Measurements from ENCODE around the gene HSD17B4.
"Not testable (repeated sequence)": the region's sequence is repeated elsewhere in the genome, so short reads cannot be mapped to it uniquely, and the experiment has no call there.

Gene HSD17B4

DNA sequence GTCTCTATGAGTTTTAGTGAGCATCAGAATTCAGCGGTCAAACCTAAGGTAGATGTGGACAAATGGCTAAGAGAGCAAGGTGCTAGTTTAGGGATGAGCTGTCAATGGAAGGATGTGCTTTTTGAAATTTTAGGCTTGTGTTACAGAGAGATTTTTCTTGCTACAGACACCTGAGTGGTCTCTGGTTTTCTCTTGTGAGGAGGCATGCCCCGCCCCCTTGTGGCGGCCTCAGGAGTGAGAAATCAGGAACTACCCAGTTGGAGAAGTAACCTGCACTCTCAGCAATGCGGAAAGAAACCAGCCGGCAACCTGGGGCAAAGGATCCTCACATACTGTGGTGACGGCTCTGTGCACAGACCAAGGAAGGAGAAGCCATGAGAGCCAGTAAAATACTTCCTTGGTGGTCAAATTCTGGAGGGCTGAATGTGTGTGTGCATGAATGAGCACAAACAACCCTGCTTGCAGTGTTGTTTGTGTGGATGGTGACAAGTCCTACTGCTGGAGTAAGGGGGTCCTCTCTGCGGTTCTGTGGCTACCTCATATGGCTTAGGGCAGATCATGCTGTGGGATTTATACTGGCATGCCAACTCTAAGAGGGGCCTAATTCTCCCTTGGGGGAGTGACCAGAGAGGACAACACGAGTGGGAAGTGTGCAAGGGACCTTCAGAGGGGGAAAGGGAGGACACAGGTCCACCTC is 16.7 kb upstream of the HSD17B4 start:
- H3K9me3 ChIP-seq (ENCODE audit: control insufficient read depth, insufficient read depth, low read depth, low read length): peaks cover 34% of the 10 kb centered on the region
- no peaks in the 10 kb centered on the region for H3K36me3 ChIP-seq (ENCODE audit: control insufficient read depth, insufficient read depth, low read length)
- 0 out of 2 replicates have a peak, but pooled peaks cover 3% of the 10 kb centered on the region for H3K4me1 ChIP-seq (ENCODE audit: control insufficient read depth, insufficient read depth, low read length)
- no peak overlapping the region for H3K4me3 ChIP-seq (ENCODE audit: low read depth, low read length)
- H3K27ac ChIP-seq (ENCODE audit: low read depth, low read length): no peak overlapping the region
- no peaks in the 10 kb centered on the region for H3K27me3 ChIP-seq (ENCODE audit: control insufficient read depth, insufficient read depth, low read length)
- no peak overlapping the region for H3K9ac ChIP-seq (ENCODE audit: low read length)

DNA sequence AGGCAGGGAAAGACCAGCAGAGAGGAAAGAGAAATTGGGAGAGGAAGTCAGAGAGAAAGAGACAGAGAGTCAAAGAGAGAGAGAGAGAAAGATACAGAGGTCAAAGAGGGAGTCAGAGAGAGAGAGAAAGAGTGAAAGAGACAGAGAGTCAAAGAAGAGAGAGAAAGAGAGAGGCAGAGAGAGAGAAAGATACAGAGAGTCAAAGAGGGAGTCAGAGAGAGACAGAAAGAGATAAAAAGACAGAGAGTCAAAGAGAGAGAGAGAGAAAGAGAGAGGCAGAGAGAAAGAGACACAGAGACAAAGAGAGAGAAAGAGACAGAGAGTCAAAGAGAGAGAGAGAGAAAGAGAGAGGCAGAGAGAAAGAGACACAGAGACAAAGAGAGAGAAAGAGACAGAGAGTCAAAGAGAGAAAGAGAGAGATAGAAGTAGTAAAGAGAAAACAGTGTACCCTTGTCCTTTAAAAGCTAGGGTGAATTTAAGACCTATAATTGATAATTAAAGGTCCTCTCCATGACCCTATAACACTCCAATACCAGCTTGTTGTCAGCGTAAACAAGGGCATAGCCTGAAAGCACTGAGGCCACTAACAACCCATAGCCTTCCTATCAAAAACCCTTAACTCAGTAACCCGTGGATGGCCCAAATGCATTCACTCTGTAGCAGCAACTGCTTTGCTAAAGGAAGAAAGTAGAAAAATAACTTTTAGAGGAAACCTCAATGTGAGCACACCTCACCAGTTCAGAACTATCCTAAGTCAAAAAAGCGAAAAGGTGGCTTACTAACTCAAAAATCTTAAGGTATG is 14.3 kb upstream of the HSD17B4 start:
- H3K9me3 ChIP-seq (ENCODE audit: control insufficient read depth, insufficient read depth, low read depth, low read length): peaks cover 22% of the 10 kb centered on the region
- H3K9ac ChIP-seq (ENCODE audit: low read length); H3K4me3 ChIP-seq (ENCODE audit: low read depth, low read length); H3K36me3 ChIP-seq (ENCODE audit: control insufficient read depth, insufficient read depth, low read length); H3K27me3 ChIP-seq (ENCODE audit: control insufficient read depth, insufficient read depth, low read length); H3K4me1 ChIP-seq (ENCODE audit: control insufficient read depth, insufficient read depth, low read length); H3K27ac ChIP-seq (ENCODE audit: low read depth, low read length): not testable (repeated sequence)

DNA sequence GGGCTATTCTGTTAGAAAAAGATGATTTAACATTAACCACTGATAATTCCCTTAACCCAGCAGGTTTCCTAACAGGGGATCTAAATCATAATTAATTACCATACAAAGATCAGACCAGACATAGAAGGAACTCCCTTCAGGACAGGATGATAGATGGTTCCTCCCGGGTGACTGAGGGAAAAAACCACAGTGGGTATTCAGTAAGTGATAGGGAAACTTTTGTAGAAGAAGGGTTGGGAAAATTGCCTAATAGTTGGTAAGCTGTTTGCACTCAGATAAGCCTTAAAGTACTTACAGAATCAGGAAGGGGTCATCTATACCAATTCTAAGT is 13.7 kb upstream of the HSD17B4 start:
- not testable (repeated sequence) for H3K36me3 ChIP-seq (ENCODE audit: control insufficient read depth, insufficient read depth, low read length); H3K4me3 ChIP-seq (ENCODE audit: low read depth, low read length); H3K27ac ChIP-seq (ENCODE audit: low read depth, low read length); H3K4me1 ChIP-seq (ENCODE audit: control insufficient read depth, insufficient read depth, low read length); H3K9ac ChIP-seq (ENCODE audit: low read length); H3K27me3 ChIP-seq (ENCODE audit: control insufficient read depth, insufficient read depth, low read length)
- H3K9me3 ChIP-seq (ENCODE audit: control insufficient read depth, insufficient read depth, low read depth, low read length): peaks cover 22% of the 10 kb centered on the region

DNA sequence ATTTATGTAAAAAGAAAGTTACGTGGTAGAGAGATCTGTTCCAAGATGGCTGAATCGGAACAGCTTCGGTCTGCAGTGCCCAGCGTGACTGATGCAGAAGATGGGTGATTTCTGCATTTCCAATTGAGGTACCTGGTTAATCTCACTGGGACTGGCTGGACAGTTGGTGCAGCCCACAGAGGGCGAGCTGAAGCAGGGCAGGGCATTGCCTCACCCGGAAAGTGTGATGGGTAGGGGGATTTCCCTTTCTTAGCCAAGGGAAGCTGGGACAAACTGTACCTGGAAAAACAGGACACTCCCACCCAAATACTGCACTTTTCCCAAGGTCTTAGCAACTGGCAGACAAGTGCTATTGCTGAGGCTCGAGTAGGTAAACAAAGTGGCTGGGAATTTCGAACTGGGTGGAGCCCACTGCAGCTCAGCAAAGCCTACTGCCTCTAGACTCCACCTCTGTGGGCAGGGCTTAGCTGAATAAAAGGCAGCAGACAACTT is 13.1 kb upstream of the HSD17B4 start:
- no peak overlapping the region for H3K27ac ChIP-seq (ENCODE audit: low read depth, low read length)
- no peaks in the 10 kb centered on the region for H3K27me3 ChIP-seq (ENCODE audit: control insufficient read depth, insufficient read depth, low read length)
- no peaks in the 10 kb centered on the region for H3K36me3 ChIP-seq (ENCODE audit: control insufficient read depth, insufficient read depth, low read length)
- 0 out of 2 replicates have a peak, but pooled peaks cover 3% of the 10 kb centered on the region for H3K4me1 ChIP-seq (ENCODE audit: control insufficient read depth, insufficient read depth, low read length)
- peaks cover 20% of the 10 kb centered on the region for H3K9me3 ChIP-seq (ENCODE audit: control insufficient read depth, insufficient read depth, low read depth, low read length)
- no peak overlapping the region for H3K9ac ChIP-seq (ENCODE audit: low read length)
- H3K4me3 ChIP-seq (ENCODE audit: low read depth, low read length): no peak overlapping the region

DNA sequence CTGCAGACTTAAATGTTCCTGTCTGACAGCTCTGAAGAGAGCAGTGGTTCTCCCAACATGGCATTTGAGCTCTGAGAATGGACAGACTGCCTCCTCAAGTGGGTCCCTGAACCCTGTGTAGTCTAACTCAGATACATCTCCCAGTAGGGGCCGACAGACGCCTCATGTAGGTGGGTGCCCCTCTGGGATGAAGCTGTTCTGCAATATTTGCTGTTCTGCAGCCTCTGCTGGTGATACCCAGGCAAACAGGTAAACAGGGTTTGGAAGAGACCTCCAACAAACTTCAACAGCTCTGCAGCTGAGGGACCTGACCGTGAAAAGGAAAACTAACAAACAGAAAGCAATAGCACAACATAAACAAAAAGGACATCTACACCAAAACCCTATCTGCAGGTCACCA is 12.7 kb upstream of the HSD17B4 start:
- peaks cover 20% of the 10 kb centered on the region for H3K9me3 ChIP-seq (ENCODE audit: control insufficient read depth, insufficient read depth, low read depth, low read length)
- H3K4me1 ChIP-seq (ENCODE audit: control insufficient read depth, insufficient read depth, low read length); H3K27me3 ChIP-seq (ENCODE audit: control insufficient read depth, insufficient read depth, low read length); H3K9ac ChIP-seq (ENCODE audit: low read length); H3K27ac ChIP-seq (ENCODE audit: low read depth, low read length); H3K36me3 ChIP-seq (ENCODE audit: control insufficient read depth, insufficient read depth, low read length); H3K4me3 ChIP-seq (ENCODE audit: low read depth, low read length): not testable (repeated sequence)

DNA sequence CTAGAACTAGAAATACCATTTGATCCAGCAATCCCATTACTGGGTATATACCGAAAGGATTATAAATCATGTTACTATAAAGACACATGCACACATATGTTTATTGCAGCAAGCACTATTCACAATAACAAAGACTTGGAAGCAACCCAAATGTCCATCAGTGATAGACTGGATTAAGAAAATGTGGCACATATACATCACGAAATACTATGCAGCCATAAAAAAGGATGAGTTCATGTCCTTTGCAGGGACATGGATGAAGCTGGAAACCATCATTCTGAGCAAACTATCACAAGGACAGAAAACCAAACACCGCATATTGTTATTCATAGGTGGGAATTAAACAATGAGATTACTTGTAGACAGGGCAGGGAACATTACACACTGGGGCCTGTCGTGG is 7.7 kb upstream of the HSD17B4 start:
- H3K27ac ChIP-seq (ENCODE audit: low read depth, low read length); H3K9ac ChIP-seq (ENCODE audit: low read length); H3K4me1 ChIP-seq (ENCODE audit: control insufficient read depth, insufficient read depth, low read length); H3K27me3 ChIP-seq (ENCODE audit: control insufficient read depth, insufficient read depth, low read length); H3K36me3 ChIP-seq (ENCODE audit: control insufficient read depth, insufficient read depth, low read length); H3K9me3 ChIP-seq (ENCODE audit: control insufficient read depth, insufficient read depth, low read depth, low read length); H3K4me3 ChIP-seq (ENCODE audit: low read depth, low read length): not testable (repeated sequence)

DNA sequence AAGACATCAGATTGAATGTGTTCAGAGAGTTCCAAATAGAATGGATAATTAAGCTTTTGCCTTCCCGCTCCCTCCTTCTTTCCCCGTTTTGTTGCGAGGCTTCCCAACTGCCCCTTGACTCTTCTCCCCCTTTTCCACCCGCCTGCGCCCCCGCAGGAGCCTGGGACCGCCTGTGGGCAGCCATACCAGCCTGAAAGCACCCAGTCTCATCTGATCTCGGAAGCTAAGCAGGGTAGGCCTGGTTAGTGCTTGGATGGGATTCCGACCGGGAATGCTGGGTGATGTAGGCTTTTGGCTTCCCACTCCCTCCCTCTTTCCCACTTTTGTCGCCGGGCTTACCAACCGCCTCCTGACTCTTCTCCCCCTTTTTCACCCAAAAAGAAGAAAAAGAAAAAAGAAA is 6.8 kb upstream of the HSD17B4 start:
- Histone ChIP-seq H3K9ac (ENCODE audit: low read length) (no peak overlapping the region), H3K4me3 (ENCODE audit: low read depth, low read length) (no peak overlapping the region), H3K27me3 (ENCODE audit: control insufficient read depth, insufficient read depth, low read length) (no peaks in the 10 kb centered on the region), H3K9me3 (ENCODE audit: control insufficient read depth, insufficient read depth, low read depth, low read length) (peaks cover 13% of the 10 kb centered on the region), H3K27ac (ENCODE audit: low read depth, low read length) (no peak overlapping the region), H3K36me3 (ENCODE audit: control insufficient read depth, insufficient read depth, low read length) (no peaks in the 10 kb centered on the region), H3K4me1 (ENCODE audit: control insufficient read depth, insufficient read depth, low read length) (no peaks in the 10 kb centered on the region)

DNA sequence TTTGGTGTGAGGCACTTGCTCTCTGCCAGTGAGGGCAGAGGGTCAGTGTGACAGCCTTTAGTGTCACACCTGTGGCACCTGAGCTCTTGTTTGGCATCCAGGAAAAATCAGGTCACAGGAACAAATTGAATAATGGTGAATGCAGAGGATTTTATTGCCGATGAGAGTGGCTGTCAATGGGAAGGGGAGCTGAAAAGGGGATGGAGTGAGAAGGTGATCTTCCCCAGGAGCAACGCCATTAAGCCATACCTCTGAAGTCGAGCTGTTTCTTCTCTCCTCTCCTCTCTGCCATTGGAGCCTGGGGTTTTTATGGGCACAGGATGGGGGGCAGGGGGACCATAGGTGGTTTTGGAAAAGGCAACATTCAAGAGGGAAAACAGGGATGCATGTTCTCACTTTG is 2.4 kb upstream of the HSD17B4 start:
- Histone ChIP-seq H3K4me3 (ENCODE audit: low read depth, low read length) (no peak overlapping the region), H3K4me1 (ENCODE audit: control insufficient read depth, insufficient read depth, low read length) (peaks cover 15% of the 10 kb centered on the region), H3K27ac (ENCODE audit: low read depth, low read length) (no peak overlapping the region), H3K36me3 (ENCODE audit: control insufficient read depth, insufficient read depth, low read length) (no peaks in the 10 kb centered on the region), H3K27me3 (ENCODE audit: control insufficient read depth, insufficient read depth, low read length) (no peaks in the 10 kb centered on the region), H3K9me3 (ENCODE audit: control insufficient read depth, insufficient read depth, low read depth, low read length) (peaks cover 24% of the 10 kb centered on the region), H3K9ac (ENCODE audit: low read length) (no peak overlapping the region)

DNA sequence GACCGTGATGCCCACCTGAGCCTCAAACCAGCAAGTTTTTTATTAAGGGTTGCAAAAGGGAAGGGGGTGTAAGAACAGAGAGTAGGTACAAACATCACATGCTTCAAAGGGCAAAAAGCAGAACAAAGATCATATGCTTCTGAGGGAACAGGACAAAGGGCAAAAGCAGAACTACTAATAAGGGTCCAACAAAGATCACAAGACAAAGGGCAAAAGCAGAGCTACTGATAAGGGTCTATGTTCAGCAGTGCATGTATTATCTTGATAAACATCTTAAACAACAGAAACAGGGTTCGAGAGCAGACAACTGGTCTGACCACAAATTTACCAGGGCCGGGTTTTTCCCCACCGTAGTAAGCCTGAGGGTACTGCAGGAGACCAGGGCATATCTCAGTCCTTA is 1.7 kb upstream of the HSD17B4 start:
- H3K36me3 ChIP-seq (ENCODE audit: control insufficient read depth, insufficient read depth, low read length); H3K9ac ChIP-seq (ENCODE audit: low read length); H3K27ac ChIP-seq (ENCODE audit: low read depth, low read length); H3K4me3 ChIP-seq (ENCODE audit: low read depth, low read length); H3K27me3 ChIP-seq (ENCODE audit: control insufficient read depth, insufficient read depth, low read length): not testable (repeated sequence)
- H3K4me1 ChIP-seq (ENCODE audit: control insufficient read depth, insufficient read depth, low read length): peaks cover 16% of the 10 kb centered on the region
- peaks cover 24% of the 10 kb centered on the region for H3K9me3 ChIP-seq (ENCODE audit: control insufficient read depth, insufficient read depth, low read depth, low read length)

DNA sequence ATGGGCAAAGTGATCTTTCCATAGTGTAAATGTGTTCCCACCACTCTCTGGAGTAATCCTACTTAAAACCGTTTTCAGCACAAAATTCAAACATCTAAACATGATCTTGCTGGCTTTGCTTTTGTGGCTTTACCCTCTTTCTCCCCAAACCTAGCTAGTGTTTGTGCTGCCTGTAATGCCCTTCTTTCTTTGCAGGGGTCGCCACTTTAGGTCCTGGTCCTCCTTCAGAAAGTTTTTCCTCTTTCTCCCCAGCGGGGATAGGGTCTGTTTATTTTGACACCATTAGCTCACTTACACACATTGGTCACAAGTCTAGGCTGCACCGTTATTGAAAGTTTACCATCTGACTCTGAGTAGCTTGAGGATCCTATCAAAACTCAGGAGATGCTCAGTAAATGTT is 736 bp upstream of the HSD17B4 start:
- no peak overlapping the region for H3K9ac ChIP-seq (ENCODE audit: low read length)
- no peak overlapping the region for H3K27ac ChIP-seq (ENCODE audit: low read depth, low read length)
- H3K36me3 ChIP-seq (ENCODE audit: control insufficient read depth, insufficient read depth, low read length): peaks cover 1% of the 10 kb centered on the region; the same call in 1 of the 2 replicates
- H3K9me3 ChIP-seq (ENCODE audit: control insufficient read depth, insufficient read depth, low read depth, low read length): peaks cover 24% of the 10 kb centered on the region
- H3K4me1 ChIP-seq (ENCODE audit: control insufficient read depth, insufficient read depth, low read length): peaks cover 23% of the 10 kb centered on the region
- H3K4me3 ChIP-seq (ENCODE audit: low read depth, low read length): peak overlapping the region; percentile 85; the same call in 1 of the 2 replicates
- H3K27me3 ChIP-seq (ENCODE audit: control insufficient read depth, insufficient read depth, low read length): no peaks in the 10 kb centered on the region

DNA sequence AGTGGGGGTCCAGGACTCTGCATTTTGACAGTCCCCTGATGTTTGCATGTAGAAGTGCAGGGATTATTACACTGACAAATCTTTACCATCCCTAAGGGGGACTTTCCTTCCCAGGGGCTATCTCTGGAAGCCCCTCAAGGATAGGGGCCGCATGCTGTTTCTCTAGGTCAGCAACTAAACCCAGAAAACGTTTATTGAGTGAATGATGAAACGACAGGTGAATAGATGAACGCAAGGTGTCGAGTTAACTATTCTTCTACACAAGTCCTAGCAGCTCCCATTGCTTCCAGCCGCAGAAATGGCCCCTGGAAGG is 281 bp upstream of the HSD17B4 start:
- H3K9ac ChIP-seq (ENCODE audit: low read length): no peak overlapping the region
- peak overlapping the region; percentile 85 for H3K4me3 ChIP-seq (ENCODE audit: low read depth, low read length)

More for the DNA sequence above, 281 bp upstream of the HSD17B4 start:
- Histone ChIP-seq H3K36me3 (ENCODE audit: control insufficient read depth, insufficient read depth, low read length) (peaks cover 5% of the 10 kb centered on the region), H3K9me3 (ENCODE audit: control insufficient read depth, insufficient read depth, low read depth, low read length) (peaks cover 24% of the 10 kb centered on the region), H3K27ac (ENCODE audit: low read depth, low read length) (no peak overlapping the region), H3K4me1 (ENCODE audit: control insufficient read depth, insufficient read depth, low read length) (peaks cover 27% of the 10 kb centered on the region), H3K27me3 (ENCODE audit: control insufficient read depth, insufficient read depth, low read length) (no peaks in the 10 kb centered on the region)
